ENCODE data around the gene DUSP22.

DUSP22 gene

GRCh38 chr6:329888-330691 is 37.8 kb downstream of the DUSP22 start:
- no peak for DNase-seq
- in situ Hi-C loops (cut with HindIII; ENCODE audit: low pct_ligation_motif_present, low pct_unique_long_range_greater_than_20kb, low sequenced_read_pairs), result no loop called here

- in situ Hi-C loops (cut with HindIII; ENCODE audit: low pct_ligation_motif_present, low pct_unique_long_range_greater_than_20kb, low sequenced_read_pairs), result no loop called here
- no peak for DNase-seq
Observed at GRCh38 chr6:330948-331347, 38.7 kb downstream of the DUSP22 start.

- in situ Hi-C loops (cut with HindIII; ENCODE audit: low pct_ligation_motif_present, low pct_unique_long_range_greater_than_20kb, low sequenced_read_pairs), result no loop called here
- DNase-seq, result no peak
Observed at GRCh38 chr6:331622-332521, 39.6 kb downstream of the DUSP22 start.

GRCh38 chr6:332671-333070 is 40.4 kb downstream of the DUSP22 start:
- no peak for DNase-seq

GRCh38 chr6:333379-334002 is 41.2 kb downstream of the DUSP22 start:
- no peak for DNase-seq
- in situ Hi-C loops (cut with HindIII; ENCODE audit: low pct_ligation_motif_present, low pct_unique_long_range_greater_than_20kb, low sequenced_read_pairs), result no loop called here

More at GRCh38 chr6:332671-333070, 40.4 kb downstream of the DUSP22 start:
- in situ Hi-C loops (cut with HindIII; ENCODE audit: low pct_ligation_motif_present, low pct_unique_long_range_greater_than_20kb, low sequenced_read_pairs), result no loop called here

GRCh38 chr6:334536-335510 is 42.5 kb downstream of the DUSP22 start:
- in situ Hi-C loops (cut with HindIII; ENCODE audit: low pct_ligation_motif_present, low pct_unique_long_range_greater_than_20kb, low sequenced_read_pairs), result no loop called here

GRCh38 chr6:335572-335971 is 43.3 kb downstream of the DUSP22 start:
- in situ Hi-C loops (cut with HindIII; ENCODE audit: low pct_ligation_motif_present, low pct_unique_long_range_greater_than_20kb, low sequenced_read_pairs), result no loop called here
- no peak for DNase-seq

More at GRCh38 chr6:334536-335510, 42.5 kb downstream of the DUSP22 start:
- DNase-seq, result no peak

- no peak for DNase-seq
Observed at GRCh38 chr6:336159-337114, 44.1 kb downstream of the DUSP22 start.

GRCh38 chr6:337805-338368 is 45.6 kb downstream of the DUSP22 start:
- in situ Hi-C loops (cut with HindIII; ENCODE audit: low pct_ligation_motif_present, low pct_unique_long_range_greater_than_20kb, low sequenced_read_pairs), result no loop called here
- DNase-seq, result no peak

More at GRCh38 chr6:336159-337114, 44.1 kb downstream of the DUSP22 start:
- in situ Hi-C loops (cut with HindIII; ENCODE audit: low pct_ligation_motif_present, low pct_unique_long_range_greater_than_20kb, low sequenced_read_pairs), result no loop called here

- DNase-seq, result no peak
- in situ Hi-C loops (cut with HindIII; ENCODE audit: low pct_ligation_motif_present, low pct_unique_long_range_greater_than_20kb, low sequenced_read_pairs), result no loop called here
Observed at GRCh38 chr6:338815-339262, 46.6 kb downstream of the DUSP22 start.

- in situ Hi-C loops (cut with HindIII; ENCODE audit: low pct_ligation_motif_present, low pct_unique_long_range_greater_than_20kb, low sequenced_read_pairs), result no loop called here
- DNase-seq, result no peak
Observed at GRCh38 chr6:339480-339879, 47.2 kb downstream of the DUSP22 start.

GRCh38 chr6:340186-340955 is 48.1 kb downstream of the DUSP22 start:
- in situ Hi-C loops (cut with HindIII; ENCODE audit: low pct_ligation_motif_present, low pct_unique_long_range_greater_than_20kb, low sequenced_read_pairs), result no loop called here
- DNase-seq, result no peak

- in situ Hi-C loops (cut with HindIII; ENCODE audit: low pct_ligation_motif_present, low pct_unique_long_range_greater_than_20kb, low sequenced_read_pairs), result no loop called here
- DNase-seq, result no peak
Observed at GRCh38 chr6:340991-341827, 48.9 kb downstream of the DUSP22 start.

GRCh38 chr6:341914-342831 is 49.9 kb downstream of the DUSP22 start:
- in situ Hi-C loops (cut with HindIII; ENCODE audit: low pct_ligation_motif_present, low pct_unique_long_range_greater_than_20kb, low sequenced_read_pairs), result no loop called here

More at GRCh38 chr6:341914-342831, 49.9 kb downstream of the DUSP22 start:
- no peak for DNase-seq
